ENCODE measurements around the gene RRBP1.

RRBP1 gene

DNA sequence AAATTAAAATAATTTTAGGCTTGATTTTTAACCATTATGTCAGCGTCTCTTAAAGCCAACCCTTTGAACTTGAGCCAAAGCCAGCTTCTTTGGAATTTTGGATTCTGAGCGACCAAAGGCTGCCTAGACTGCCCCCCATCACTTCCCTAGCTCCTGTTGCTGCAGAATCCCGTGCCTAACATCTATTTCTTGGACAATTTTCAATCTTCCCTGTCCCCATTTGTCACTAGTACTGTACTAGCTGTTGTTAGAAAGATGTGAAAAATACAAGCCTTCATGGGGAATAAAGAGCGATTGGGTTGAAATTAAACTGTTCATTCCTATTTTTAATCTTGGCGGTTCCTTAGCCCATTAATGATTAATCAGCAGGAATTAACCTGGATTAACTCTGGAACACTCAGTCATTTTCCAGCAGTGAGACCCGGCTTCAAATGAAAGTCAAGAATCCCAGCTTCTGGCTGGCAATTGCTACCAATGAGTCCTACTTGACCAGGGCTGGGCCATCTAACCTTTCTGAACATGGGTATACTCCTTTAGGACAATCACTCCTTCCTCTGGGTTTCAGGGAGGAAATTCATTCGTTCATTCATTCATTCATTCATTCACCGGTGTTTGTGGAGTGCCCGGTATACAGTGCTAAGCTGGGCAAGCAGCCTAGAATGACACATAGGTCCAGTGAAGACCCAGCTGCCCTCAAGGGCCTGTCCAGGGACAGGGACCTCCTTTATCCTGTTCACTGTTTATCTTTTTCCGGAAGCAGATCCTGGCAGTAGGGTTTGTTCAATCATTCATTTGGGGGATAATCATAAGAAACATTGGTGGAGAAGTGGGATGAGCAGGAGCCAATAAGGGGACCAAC is 1.4 kb upstream of the RRBP1 start:
- no peak for DNase-seq (ENCODE audit: low read depth, low spot score)

DNA sequence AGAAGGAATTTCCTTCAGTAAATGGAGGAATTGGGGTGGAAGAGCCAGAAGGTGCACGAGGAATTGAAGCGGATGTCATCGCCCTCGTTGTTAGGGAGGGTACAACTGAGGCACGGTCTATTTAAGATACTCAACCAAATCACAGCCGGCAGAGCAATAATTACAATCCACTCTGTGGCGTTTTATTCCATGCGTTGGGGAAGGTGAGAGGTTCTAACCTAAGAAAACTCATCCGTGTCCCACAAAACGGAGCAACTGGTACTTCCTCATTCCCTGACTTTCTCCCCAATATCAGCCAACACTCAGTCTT is 802 bp upstream of the RRBP1 start:
- no peak for DNase-seq (ENCODE audit: low read depth, low spot score)

DNA sequence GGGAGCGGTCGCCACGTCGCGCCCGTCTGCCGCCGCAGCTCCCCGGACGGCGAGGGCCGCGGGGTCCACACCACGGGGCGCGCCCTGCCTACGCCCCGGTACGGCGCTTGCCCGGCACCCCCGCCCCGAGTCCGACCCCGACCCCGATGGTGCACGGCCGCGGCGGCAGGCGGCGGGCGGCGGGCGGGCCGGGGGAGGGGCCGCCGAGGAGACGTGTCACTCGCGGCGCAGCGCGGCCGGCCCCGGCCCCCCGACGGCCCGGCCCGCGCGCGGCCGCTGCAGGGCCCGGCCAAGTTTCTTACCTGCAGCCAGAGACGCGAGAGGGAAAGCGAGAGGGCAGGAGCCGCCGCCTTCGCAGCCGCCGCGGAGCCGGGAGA is 328 bp downstream of the RRBP1 start:
- no peak for DNase-seq (ENCODE audit: low read depth, low spot score)

DNA sequence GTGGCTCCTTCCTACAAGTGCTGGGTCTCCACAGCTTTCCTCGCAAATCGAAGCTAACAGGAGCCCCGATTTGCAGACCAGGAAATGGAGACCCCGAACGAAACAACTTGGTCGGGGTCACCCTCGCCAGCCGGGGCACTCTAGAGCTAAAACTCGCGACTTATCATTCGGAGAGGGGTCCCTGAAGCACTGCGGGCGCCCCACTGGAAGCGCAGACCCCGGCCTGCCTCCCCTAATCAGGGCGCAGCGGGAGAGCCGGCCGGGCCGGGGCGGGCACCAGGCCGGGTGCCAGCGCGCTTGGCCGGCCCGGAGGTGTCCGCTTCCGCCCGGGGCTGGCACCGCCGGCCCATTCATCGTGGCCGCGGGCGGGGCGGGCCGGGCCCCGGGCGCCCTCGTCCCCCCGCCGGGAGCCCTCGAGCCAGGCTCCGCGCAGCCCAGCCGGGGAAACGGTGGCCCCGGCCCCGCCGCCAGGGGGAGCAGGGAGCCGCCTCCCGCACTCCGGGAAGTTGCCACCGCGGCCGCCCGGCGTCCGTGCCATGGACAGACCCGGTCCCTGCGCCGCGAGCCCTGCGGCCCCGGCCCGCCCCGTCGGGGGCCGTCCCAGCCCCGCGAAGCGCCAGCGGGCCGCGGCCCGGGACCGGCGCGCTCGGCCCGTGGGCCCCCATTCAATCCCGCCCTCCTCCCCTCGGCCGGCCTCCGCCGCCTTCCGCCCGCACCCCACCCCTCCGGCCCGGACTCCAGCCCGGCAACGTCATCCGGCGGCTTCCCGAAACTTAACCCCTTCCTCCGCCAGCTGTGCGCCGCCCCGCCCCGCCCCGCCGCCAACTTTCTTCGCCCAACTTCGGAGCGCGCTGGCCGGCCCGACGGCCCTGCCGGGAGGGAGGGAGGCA is 961 bp downstream of the RRBP1 start:
- DNase-seq (ENCODE audit: low read depth, low spot score), result no peak

DNA sequence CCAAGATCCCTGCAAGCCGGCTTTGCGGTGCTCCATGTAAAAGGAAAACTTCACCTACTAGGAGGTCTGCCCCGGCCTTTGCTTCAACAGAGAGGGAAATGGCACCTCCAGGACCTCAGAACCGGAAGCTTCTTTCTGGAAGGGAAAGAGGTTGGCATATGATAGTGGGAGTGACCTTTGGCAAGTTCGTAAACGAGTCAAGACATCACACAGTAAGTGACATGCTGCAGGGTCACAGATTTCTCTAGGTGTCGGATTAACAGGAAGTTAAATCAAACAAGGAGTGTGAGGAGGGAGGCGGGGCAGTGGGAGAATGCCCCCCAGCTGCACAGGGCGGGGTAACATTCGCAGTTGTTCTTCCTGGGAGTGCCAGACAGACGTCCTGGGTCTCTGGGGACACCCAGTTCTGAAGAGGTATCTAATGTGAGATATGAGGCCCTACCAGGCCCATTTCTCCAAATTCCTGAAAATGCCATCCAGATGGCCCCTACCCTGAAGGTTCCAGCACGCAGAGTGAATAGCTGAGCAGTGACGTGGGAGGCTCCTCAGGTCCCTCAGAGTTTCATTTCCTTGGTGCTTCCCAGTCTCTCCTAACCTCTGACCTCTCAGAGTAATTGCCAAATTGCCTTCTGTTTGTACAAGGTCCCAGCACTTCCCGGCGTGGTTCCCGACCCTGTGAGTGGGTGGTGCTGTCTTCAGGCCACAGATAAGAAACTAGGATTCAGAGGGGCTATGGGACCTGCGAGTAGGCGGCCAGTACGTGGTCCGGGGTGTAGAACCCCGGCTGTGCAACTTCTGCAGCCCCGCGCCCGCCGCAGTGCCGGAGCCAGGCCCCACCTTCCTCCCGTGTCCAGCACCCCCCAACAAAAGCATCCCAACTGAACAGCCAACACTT is 1.9 kb downstream of the RRBP1 start:
- DNase-seq (ENCODE audit: low read depth, low spot score), result no peak

DNA sequence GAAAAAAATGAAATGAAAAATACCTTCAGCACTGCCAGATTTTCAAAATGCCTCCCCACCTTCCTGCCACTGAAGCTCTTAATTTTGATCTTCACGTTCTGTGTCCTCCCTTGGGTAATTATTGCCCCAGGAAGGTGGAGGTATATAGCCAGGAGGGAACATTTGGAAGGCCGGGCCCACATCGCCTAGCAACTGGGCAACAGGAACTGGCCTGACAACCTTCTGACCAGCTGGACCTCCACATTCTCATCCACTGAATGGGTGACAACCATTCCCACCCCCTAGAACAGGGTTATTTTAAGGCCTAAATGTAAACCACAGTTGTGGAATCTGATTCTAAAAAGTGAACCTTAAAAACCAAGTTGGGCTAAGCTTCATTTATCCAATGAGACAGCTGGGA is 3.2 kb downstream of the RRBP1 start:
- no peak for DNase-seq (ENCODE audit: low read depth, low spot score)

DNA sequence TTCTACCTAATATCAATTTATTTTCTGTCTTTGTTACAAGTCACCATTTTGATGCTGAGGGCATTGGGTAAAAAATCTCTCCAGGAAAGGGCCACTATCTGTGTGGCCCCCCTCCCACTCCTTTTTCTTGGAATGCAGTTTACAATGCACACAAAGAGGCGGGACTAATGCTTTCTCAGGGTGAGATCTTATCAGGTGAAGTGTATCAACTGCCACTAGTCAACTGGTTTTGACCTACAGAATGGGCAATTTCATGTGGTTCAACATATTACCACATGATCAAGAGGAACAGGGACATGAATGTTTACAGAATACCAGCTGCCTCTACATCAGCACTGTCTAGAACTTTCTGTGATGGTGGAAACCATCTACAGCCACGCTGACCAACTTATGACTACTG is 3.7 kb downstream of the RRBP1 start:
- no peak for DNase-seq (ENCODE audit: low read depth, low spot score)

DNA sequence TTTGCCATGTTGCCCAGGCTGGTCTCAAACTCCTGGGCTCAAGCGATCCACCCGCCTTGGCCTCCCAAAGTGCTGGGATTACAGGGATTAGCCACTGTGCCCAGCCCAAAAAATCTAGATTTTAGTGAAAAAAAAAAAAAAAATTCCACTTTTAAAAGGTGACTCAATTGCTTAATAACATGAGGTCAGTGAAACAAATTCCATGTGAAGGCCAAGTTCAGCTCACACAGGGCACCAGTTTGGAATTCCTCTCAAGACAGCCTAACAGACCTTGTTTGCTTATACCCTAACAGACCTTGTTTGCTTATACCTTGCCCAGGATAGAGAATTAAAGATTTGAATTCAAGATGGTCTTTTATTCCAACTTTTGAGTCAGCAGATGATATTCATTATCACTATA is 5.1 kb downstream of the RRBP1 start:
- DNase-seq (ENCODE audit: low read depth, low spot score), result no peak

DNA sequence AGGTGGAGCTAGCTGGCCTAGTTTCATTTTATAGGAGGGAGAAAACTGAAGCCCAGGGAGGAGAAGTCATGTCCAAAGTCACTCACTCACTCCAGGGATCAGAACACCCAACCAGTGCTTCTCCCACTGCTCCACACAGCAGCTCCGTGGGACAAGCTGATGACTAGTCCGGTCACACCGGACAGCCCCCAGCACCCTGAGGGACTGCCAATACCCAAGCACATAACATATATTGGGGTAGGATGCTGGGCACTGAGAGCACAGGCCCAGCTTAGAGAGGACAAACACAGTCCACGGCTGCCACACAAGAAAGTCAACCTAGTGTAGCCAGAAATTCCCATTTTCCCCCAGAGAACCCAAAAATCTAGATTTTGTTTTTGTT is 5.7 kb downstream of the RRBP1 start:
- DNase-seq (ENCODE audit: low read depth, low spot score), result no peak

DNA sequence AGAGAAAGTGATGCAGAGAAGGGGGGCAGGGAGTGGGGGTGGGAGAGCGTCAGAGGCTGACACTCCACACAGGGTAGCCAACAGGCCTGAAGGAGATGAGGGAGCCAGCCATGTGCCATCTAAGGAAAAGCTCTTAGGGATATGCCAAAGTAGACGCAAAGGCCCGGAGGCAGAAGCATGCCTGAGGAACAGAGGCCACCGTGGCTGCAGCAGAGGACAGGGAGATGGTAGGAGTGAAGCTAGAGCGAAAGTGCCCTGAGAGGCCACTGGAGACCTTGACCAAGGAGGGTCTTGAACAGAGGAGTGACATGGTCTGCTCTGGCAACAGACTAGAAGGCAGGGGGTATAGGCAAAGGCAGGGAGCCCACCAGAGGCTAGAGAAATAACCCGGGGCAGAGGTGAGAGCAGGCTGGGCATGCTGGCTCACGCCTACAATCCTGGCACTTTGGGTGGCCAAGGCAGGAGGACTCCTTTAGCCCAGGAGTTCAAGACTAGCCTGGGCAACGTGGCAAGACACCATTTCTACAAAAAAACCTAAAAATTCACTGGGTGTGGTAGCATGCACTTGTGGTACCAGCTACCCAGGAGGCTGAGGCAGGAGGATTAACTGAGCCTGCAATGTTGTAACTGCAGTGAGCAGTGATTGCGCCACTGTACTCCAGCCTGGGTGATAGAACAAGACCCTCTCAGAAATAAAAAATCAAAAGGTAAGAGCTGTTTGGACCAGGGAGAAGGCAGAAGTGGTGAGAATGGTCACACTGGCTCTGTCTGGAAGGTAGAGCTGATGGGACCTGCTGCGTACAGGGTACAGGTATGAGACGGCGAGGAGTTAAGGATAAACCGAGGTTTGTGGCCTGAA is 6.3 kb downstream of the RRBP1 start:
- no peak for DNase-seq (ENCODE audit: low read depth, low spot score)

DNA sequence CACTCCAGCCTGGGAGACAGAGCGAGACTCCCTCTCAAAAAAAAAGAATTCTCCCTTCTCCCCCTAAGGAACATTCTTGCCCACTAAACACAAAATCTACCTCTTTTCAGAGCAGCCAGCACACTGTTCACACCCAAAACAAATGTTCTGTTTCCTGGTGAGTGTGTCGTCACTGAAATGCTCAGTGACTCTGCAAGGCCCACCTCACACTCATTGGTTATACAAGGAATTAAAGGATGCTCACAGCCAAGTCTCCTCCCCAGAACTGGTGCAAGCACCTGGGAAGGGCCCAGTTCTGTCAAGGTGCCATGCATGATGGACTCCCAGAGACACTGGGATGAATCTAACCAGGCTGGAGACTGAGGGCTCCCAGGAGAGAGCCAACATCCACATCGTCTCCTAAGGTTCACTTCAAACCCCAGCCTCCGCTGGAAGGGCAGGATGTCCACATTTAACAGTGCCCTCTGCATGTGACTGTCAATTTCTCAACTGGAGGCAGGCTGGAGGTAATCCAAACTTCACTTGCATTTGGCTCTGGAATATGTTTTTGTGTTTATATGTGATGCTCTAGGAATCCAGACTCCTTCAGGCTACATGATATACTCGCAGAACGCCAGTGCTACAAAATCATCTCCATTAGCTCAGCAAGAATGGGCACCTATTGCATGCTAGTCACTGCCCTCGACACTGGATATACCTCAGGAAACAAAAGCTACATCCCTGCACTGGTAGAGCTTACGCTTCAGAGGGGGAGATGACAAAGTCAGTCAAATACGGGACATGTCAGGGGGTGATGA is 7.1 kb downstream of the RRBP1 start:
- no peak for DNase-seq (ENCODE audit: low read depth, low spot score)

DNA sequence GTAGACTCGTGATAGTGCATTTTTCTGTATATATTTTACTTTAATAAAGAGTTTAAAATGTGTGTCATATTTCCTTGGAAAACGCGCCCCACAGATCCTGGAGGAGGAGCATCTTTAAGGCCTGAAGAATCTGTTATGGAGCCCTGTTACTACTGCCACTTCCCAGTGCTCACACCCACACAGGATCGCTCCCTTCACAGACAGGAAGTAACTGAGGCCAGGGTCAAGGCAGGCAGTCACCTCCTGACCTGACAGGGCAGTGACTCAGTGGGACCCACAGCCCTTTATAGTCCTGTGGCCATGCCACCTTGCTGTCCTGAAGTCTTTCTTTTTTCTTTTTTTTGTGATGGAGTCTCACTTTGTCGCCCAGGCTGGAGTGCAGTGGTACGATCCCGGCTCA is 9.0 kb downstream of the RRBP1 start:
- no peak for DNase-seq (ENCODE audit: low read depth, low spot score)

DNA sequence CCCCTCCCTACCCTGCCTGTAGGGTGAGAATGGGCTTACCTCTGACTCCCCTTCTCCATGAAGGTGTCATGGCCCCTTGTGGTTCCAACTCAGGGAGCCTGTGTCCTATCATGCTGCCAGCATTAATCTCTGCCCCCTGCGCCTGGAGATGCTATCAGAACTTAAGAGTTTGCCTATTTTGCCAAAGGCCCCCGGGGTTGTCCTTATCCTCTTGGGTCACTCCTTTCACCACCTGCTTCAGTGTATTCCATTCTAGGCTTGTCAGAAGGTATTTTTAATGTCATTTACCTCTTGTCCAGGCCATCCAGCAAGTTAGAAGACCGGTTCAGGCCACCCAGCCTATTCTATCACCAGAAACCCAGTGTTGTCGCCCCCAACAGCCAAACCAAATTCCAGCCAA is 10.5 kb downstream of the RRBP1 start:
- DNase-seq (ENCODE audit: low read depth, low spot score), result no peak

DNA sequence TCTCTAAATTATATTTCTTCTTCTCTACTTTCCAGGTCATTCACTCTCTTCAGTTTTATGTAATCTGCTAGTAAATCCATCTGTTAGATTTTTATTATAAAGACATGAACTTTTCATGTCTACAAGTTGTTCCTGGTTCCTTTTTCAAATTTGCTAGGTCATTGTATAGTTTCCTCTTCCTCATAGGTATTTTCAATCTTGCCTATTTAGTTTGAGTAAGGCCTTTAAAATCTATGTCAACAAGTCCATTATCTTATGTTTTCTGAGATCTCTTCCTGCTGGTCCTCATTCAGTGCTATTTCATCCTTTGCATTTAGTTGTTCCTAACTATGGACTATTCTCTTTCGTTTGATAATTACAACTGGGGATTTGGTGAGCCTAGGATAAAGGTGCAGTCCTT is 11.0 kb downstream of the RRBP1 start:
- DNase-seq (ENCODE audit: low read depth, low spot score), result no peak

DNA sequence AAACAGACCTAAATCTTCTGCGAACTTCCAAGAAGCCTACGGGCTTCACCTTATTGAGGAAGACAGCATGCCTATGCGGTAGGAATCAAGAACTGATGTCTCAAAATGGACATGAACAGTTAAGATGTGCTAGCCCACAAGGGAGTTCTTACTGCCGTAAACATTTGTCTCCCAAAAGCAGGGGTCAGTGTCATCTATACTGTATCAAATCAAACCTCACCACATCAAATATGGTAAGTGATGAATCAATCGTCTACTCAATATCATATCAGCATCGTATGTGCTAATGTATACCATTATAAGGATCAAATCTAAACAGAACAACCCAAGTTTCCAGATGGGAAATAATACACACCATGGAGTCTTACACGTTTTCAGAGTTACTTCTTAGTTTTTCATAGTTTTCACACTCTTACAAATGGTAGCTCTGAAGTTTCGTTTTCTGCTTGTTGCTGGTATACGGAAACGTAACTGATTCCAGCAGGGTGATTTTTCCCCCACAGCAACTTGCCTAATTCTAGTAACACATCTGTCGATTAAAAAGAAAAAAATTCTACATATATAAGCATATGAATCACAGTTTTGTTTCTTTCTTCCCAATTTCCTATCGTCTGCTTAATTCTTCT is 12.6 kb downstream of the RRBP1 start:
- no peak for DNase-seq (ENCODE audit: low read depth, low spot score)

DNA sequence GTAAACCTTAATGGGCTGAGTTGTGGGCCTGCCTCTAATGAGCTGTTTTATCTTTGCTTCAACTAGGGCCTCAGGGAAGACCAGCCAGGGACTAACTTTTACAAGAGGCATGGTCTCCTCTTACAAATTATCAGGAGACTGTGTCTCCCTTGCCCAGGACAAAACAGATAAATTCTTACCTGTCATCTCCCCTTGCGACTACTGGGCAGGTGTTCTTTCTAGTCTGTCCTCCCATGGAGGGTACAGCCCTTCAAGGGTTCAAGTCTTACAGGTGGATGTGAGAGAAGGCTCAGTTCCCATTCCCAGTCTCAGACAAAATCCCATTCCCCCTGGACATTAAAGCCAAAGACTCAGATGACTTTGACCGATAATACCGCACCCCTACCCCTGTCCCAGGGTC is 13.6 kb downstream of the RRBP1 start:
- DNase-seq (ENCODE audit: low read depth, low spot score), result no peak

DNA sequence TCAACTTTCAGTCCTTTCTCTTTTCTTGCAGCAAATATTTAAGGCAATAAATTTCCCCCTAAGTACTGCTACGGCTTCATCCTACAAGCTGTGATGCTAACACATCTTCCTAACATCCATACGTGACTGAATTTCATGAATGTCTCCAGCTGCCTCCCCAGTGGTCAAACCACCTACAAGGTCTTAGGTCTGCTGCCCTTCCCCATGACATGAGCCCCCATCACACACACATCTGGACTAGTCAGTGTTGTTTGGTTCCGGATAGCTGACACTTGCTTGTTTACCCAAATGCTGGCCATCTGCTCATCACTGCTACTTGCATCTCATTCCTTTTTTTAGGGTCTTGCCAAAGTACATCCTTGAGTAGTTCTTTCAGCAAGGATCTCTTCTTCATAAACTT is 14.6 kb downstream of the RRBP1 start:
- no peak for DNase-seq (ENCODE audit: low read depth, low spot score)

DNA sequence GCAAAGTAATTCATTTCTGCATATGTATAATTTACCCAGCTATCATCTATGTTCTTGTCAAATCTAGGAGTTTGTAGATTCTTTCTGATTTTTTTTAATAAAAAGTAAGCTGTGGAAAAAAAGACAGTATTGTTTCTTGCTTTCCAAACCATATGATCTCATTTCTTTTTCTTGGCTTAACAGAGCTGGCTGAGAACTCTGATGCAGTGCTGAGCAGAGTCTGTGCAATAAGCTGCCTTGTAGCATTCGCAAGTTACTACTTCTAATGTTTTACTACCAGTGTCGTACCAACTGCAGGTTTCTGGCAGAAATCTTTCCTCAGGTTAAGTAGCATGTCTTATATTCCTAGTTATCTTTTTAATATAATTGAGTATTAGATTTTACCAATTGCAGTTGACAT is 15.6 kb downstream of the RRBP1 start:
- DNase-seq (ENCODE audit: low read depth, low spot score), result no peak

DNA sequence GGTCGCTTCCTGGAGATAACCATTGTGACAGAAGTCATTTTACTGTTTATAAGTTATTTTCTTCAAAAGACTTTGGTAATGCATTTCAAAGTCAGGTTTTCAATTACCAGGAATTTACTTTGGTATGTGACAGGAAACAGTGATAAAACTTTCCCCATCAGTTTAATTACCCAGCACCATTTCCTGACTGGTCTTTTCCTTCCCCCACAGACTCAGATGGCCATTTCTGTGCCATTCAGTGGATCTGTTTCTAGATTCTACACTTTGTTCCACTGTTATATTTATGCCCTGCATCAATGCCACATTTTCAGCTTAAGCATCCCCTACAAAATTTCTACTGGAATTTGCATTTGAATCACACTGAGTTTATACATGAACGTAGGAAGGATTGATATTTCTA is 16.3 kb downstream of the RRBP1 start:
- DNase-seq (ENCODE audit: low read depth, low spot score), result no peak

DNA sequence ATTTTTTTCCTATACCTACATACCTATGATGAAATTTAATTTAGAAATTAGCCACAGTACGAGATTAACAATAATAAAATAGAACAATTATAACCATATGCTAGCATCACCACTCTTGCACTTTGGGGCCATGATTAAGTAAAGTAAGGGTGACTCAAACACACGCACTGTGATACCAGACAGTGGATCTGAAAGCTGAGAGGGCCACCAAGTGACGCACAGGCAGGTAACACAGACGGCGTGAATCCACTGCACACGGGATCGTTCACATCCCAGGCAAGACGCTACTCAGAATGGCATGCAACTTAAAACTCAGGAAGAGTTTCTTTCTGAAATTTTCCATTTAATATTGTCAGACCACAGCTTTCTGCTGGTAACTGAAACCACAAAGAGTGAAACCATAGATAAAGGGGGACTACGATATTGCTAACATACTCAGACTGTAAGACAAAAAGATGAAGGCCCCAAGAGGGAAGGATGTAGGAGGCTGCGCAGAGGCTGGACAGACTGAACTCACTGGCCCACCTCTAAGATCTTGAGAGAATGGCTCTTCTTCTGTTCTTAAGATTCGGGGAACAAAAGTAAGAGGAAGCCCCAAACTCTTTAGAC is 17.9 kb downstream of the RRBP1 start:
- DNase-seq (ENCODE audit: low read depth, low spot score), result no peak
